Activated CD8-positive, alpha-beta memory T cell treated with anti-CD3 and anti-CD28 coated beads for 4 hours (primary cell): ENCODE data around the gene ACTR3C.

Source experiments
- DNase-seq, 2 donors: peaks; one replicate each; pipeline ENCODE4 v3.0.0-alpha.2; 2020; ENCODE audit warnings: low read depth in 2 of 2

ACTR3C gene

GRCh38 chr7:150359622-150360362 is 36.4 kb upstream of the ACTR3C start:
- DNase-seq, result no peak

DNA sequence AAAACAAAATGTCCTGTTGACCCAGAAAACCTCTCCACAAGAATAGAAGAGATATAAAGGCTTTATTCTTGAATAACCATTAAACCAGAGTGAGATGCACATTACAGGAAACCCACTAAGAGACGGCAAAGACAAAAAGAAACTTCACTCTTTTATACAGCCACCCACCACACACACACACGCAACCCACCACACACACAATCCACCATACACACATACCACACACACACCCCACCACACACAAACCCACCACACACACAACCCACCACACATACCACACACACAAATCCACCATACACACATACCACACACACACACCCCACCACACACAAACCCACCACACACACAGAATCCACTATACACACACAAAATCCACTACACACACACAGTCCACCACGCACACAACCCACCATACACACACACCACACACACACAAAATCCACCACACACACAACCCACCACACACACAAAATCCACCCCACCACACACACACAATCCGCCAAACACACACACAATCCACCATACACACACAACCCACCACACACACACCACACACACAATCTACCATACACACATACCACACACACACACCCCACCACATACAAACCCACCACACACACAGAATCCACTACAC is 35.8 kb upstream of the ACTR3C start:
- no peak for DNase-seq

GRCh38 chr7:150358433-150358832 is 35.1 kb upstream of the ACTR3C start:
- DNase-seq, result no peak

DNA sequence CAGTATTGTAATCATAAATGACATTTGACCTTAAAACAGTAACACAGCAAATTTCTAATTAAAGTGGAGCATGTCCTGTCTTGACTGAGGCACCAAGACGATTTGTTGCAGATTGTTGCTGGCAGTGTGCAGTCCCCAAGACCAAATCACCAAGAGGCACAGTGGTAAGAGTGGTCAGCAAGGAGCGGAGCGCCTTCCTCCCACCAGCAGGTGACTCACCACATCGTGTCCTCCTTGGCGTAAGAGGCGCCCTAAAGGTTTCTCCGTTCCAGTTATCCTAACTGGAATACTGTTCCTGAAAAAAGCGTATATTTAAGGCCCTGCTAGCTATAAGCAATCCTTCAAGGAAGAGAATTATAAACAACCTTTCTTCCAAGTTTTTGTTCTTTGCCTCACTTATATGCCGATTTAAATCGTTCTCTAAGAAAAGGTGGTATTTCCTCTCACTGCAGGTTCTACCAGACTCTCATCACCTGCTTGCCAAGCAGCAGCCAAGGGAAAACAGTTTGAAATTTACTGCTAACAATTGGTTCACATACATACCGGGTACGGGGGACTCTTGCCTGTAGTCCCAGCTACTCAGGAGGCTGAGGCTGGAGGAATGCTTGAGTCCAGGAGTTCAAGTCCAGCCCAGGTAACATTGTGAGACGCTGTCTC is 34.6 kb upstream of the ACTR3C start:
- no peak for DNase-seq

GRCh38 chr7:150357270-150357669 is 33.9 kb upstream of the ACTR3C start:
- DNase-seq, result peak; percentile 44 to 59

- no peak for DNase-seq
These were observed 33.0 kb upstream of the ACTR3C start for GRCh38 chr7:150356265-150356897.

DNA sequence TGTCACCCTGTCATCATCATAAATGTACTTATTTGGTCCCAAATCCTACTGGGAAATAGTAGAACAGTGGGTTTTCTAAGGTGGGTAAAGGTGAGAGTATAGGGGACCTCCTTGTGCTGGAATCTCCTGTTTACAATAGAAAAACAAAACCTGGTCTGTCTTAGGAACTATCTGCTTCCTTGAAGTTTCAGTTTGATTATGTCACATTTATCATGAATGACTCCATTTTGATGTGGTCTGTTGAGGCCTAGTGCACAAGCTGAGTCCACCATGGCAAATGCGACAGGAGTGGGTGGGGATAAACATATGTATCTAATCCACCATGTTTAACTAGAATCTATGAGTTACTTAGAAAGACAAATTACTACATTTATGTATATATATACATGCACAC is 32.3 kb upstream of the ACTR3C start:
- DNase-seq, result no peak

- DNase-seq, result no peak
These were observed 28.3 kb upstream of the ACTR3C start for GRCh38 chr7:150351587-150352194.

DNA sequence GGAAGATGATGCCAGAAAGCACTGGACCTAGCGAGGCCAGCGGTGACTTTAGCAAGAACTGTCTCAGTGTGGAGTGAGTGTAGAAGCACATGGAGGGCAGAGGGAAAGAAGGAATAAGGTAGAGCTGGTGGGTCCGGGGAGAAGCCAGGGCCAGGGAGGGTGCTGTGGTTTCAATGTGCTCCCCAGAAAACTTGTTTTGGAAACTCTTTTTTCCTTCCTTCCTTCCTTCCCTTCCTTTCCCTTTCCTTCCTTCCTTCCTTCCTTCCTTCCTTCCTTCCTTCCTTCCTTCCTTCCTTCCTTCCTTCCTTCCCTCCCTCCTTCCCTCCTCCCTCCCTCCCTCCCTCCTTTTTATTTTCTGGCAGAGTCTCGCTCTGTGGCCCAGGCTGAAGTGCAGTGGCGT is 23.6 kb upstream of the ACTR3C start:
- DNase-seq, result no peak

DNA sequence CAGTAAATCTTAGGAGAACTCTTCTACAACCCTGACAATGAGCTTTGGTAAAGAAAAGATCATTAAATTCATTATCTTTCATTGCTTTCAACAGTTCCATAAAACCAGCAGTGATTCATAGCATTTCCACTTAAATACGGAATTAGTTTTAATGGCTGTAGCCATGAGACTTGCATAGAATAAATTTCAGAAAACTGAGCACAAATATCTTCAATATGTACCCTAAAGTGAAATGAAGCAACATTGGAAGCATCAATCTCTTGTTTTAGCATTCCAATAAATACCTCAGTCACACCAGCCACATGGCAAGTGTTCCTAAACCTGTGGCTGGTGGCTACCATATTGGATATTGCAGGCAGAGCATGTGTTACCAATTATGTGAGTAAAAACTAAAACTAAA is 21.7 kb upstream of the ACTR3C start:
- DNase-seq, result no peak

GRCh38 chr7:150344299-150344698 is 21.0 kb upstream of the ACTR3C start:
- no peak for DNase-seq

DNA sequence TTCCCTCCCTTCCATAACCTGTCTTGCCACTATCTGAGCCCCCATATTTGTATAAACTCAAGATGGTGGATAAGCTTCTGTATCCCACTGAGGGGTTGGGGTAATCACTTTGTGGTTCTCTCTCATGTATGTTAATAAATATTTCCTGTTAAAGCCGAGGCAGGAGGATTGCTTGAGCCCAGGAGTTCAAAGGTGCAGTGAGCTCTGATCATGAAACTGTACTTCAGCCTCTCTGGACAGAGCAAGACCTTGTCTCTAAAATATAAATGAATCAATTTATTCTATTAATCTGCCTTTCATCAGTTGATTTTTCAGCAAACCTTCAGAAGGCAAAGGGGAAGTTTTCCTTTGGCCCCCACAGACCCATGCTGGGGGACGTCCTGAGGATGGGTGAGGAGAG is 19.9 kb upstream of the ACTR3C start:
- DNase-seq, result no peak

DNA sequence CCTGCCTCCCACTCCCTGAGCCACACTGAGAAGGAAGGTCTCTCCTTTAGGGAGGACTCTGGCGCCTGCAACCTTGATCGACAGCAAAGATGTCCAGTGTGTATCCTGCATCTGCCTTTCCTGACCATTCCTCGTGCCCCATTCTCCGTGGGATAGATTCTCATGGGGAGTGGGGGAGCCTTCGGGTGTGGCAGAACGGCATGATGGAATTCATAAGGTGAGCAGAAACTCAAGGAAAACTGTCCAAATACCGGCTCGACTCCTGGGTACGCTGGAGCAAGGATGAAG is 18.7 kb upstream of the ACTR3C start:
- DNase-seq, result no peak

DNA sequence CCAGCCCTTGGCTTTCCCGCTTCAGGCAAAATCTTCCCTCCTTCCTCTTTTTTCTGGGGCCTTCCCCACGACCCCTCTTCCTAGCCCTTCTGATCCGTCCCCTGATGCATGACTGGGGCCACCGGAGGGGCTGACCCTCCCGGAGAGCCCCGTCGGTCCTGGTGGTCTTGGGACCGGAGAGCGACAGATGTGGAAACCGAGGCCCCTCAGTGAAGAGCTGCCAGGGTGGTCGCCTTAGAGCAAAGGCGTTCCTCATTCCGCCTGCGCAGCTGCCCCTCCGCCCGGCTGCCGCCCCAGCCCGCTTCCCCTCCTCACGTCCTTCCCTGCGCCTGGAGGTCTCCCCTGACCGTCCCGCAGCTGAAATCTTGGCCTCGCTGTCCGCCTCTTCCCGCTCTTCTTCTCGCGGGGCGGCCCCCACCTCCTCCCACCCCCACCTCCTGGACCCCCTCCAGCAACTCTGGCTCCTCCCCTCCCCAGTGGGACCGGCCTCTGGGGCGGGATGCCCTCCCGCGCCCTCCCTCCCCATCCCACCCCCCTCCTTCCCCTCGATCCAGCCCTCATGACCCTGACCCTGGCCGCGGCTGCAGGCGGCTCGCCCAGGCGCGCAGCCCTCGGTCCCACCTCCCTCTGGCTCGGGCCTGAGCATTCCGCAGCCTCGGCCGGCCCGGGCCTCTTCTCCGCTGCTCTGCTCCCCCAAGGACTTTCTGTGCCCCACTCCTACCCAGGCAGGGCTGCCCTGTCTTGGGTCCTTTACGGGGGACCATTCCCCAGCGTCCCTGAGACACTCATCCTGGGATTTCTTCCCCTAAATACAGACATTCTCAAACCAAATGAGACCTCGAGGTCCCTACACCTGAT is 18.1 kb upstream of the ACTR3C start, which contains the start of gene RARRES2:
Gene RARRES2, minus strand, starts transcription at position 367 of the 858 bp plus-strand sequence. CDS start 1,020 bp downstream, outside the sequence.
- no peak for DNase-seq

- DNase-seq, result no peak
These were observed 17.5 kb upstream of the ACTR3C start for GRCh38 chr7:150340875-150341262.

- DNase-seq, result no peak
These were observed 16.8 kb upstream of the ACTR3C start for GRCh38 chr7:150340024-150340749.

DNA sequence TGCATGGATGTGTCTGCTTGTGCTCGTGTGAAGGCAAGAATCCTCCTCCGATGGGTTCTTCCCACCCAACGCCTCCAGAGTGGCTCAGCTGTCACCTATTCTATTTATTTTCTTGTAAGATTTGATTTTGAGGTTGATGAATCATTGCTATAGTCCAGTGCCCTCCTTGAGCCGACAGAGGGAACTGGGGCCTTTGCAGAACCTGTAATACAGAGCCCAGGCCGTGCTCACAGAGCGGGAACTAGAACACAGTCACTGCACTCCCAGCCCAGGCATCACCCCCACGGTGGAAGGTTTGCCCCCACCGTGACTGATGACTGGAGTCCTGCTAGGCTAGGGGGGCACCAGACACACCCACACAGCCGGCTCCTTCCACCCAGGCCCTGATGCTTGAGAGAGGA is 16.1 kb upstream of the ACTR3C start:
- no peak for DNase-seq

- no peak for DNase-seq
These were observed 15.0 kb upstream of the ACTR3C start for GRCh38 chr7:150338166-150338829.

DNA sequence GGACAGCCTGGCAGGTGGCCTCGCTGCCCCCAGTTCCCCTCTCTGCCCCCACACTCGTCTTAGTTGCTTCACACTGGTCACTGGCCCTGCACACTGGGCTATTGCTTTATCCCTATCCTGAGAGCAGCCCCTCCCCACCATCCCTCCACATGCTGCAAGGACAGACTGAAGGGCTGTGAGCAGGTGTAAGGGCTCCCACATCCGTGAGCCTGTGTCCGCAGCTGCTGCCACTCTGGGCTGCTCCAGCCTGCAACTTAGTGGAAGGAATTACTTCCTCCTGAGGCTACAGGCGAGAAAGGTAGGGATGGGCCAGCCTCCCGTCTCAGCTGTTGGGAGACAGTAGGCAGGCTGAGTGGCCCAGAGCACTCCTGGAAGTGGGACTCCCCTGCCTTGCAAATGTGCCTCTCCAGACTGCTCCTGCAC is 14.3 kb upstream of the ACTR3C start:
- no peak for DNase-seq

GRCh38 chr7:150337179-150337578 is 13.8 kb upstream of the ACTR3C start:
- DNase-seq, result no peak
